OCI-LY3 (cell line): ENCODE data around the gene CRIM1.
"Not testable (repeated sequence)": the region's sequence is repeated elsewhere in the genome, so short reads cannot be mapped to it uniquely, and the experiment has no call there.

Source experiments
- H2AFZ ChIP-seq: fragments of 200-600, 300-600 bp; shearing (Covaris generic); 2 replicates; pipeline ENCODE4 v1.6.0; 2014; ENCODE audit warnings: antibody characterized with exemption, low read depth, low read length
- H3K27ac ChIP-seq: fragments of 200-600, 300-600 bp; sonication (generic); 2 replicates; pipeline ENCODE4 v1.5.1; 2014; ENCODE audit warnings: mild to moderate bottlenecking, low read length, moderate library complexity, mixed read lengths
- H3K27me3 ChIP-seq: fragments of 200-600, 300-600 bp; sonication (generic); 2 replicates; pipeline ENCODE4 v1.6.1; 2014; ENCODE audit warnings: low read depth, low read length, mixed read lengths
- H3K36me3 ChIP-seq: fragments of 200-600, 300-600 bp; sonication (generic); replicated peaks from 2 replicates; pipeline ENCODE3; 2014; ENCODE audit warnings: low read depth, low read length, mixed read lengths
- H3K4me1 ChIP-seq: fragments of 300-600, 200-600 bp; sonication (generic); 2 replicates; pipeline ENCODE4 v1.6.1; 2014; ENCODE audit warnings: low read length, mixed read lengths
- H3K4me2 ChIP-seq: fragments of 200-600, 300-600 bp; sonication (generic); 2 replicates; pipeline ENCODE4 v1.6.1; 2014; ENCODE audit warnings: low read length, mixed read lengths
- H3K4me3 ChIP-seq: fragments of 300-600, 200-600 bp; sonication (generic); 2 replicates; pipeline ENCODE4 v1.5.1; 2014; ENCODE audit warnings: antibody characterized with exemption, mild to moderate bottlenecking, low read length, moderate library complexity
- H3K79me2 ChIP-seq: fragments of 300-600, 200-600 bp; shearing (Covaris generic); 2 replicates; pipeline ENCODE4 v1.6.1; 2014; ENCODE audit warnings: mild to moderate bottlenecking, low read length, mixed read lengths
- H3K9ac ChIP-seq: fragments of 300-600, 200-600 bp; shearing (Covaris generic); 2 replicates; pipeline ENCODE4 v1.6.0; 2014; ENCODE audit warnings: mild to moderate bottlenecking, low read length, moderate library complexity
- H3K9me3 ChIP-seq: fragments of 200-600, 300-600 bp; shearing (Covaris generic); 2 replicates; pipeline ENCODE4 v1.6.1; 2014; ENCODE audit warnings: low read length, mixed read lengths; ENCODE audit not compliant: insufficient read depth
- H4K20me1 ChIP-seq: fragments of 200-600, 300-600 bp; sonication (generic); 2 replicates; pipeline ENCODE4 v1.6.1; 2016; ENCODE audit warnings: low read length, mixed read lengths; ENCODE audit not compliant: insufficient read depth
- CTCF ChIP-seq: fragments of 200-600, 300-600 bp; sonication (generic); IDR thresholded peaks from 2 replicates; pipeline ENCODE4 v1.5.1; 2014; ENCODE audit warnings: antibody characterized with exemption, low read length, low read depth
- EZH2phosphoT487 ChIP-seq: fragments of 200-600 bp; shearing (Covaris generic); IDR thresholded peaks from 2 replicates; pipeline ENCODE4 v1.6.1; 2018; ENCODE audit warnings: antibody characterized with exemption, mixed run types, low read depth

CRIM1 gene

GRCh38 chr2:36362291-36362690 is 6.7 kb downstream of the CRIM1 start:
- Histone ChIP-seq H3K9me3 (no peaks in the 10 kb centered on the region), H3K79me2 (no peaks in the 10 kb centered on the region), H3K4me3 (no peak overlapping the region), H4K20me1 (no peaks in the 10 kb centered on the region), H3K4me2 (no peak overlapping the region), H3K27ac (no peak overlapping the region), H3K4me1 (no peaks in the 10 kb centered on the region), H3K36me3 (no peaks in the 10 kb centered on the region), H2AFZ (no peak overlapping the region), H3K27me3 (peaks cover 22% of the 10 kb centered on the region), H3K9ac (no peak overlapping the region)
- TF ChIP-seq CTCF (no peak), EZH2phosphoT487 (no peak)

- H3K79me2 ChIP-seq, H3K27ac ChIP-seq, H4K20me1 ChIP-seq, H3K4me2 ChIP-seq, H3K4me3 ChIP-seq, H3K4me1 ChIP-seq, H3K9ac ChIP-seq, H3K9me3 ChIP-seq, H2AFZ ChIP-seq, H3K36me3 ChIP-seq: not testable (repeated sequence)
- peaks cover 18% of the 10 kb centered on the region for H3K27me3 ChIP-seq
These were observed 7.5 kb downstream of the CRIM1 start for GRCh38 chr2:36363085-36363484.

- Histone ChIP-seq H2AFZ (no peak overlapping the region), H3K36me3 (no peaks in the 10 kb centered on the region), H3K4me2 (no peak overlapping the region), H4K20me1 (no peaks in the 10 kb centered on the region), H3K27me3 (peaks cover 9% of the 10 kb centered on the region; the same call in 1 of the 2 replicates), H3K9me3 (no peaks in the 10 kb centered on the region), H3K27ac (no peak overlapping the region), H3K9ac (no peak overlapping the region), H3K4me1 (no peaks in the 10 kb centered on the region), H3K79me2 (no peaks in the 10 kb centered on the region), H3K4me3 (no peak overlapping the region)
- TF ChIP-seq EZH2phosphoT487 (no peak), CTCF (no peak)
These were observed 11.0 kb downstream of the CRIM1 start for GRCh38 chr2:36366491-36367120.

- Histone ChIP-seq H4K20me1 (no peaks in the 10 kb centered on the region), H3K9ac (no peak overlapping the region), H3K27me3 (peaks cover 7% of the 10 kb centered on the region; the same call in 1 of the 2 replicates), H3K36me3 (no peaks in the 10 kb centered on the region), H3K9me3 (no peaks in the 10 kb centered on the region), H3K4me1 (no peaks in the 10 kb centered on the region), H3K79me2 (no peaks in the 10 kb centered on the region), H3K27ac (no peak overlapping the region), H2AFZ (no peak overlapping the region), H3K4me2 (no peak overlapping the region), H3K4me3 (no peak overlapping the region)
- TF ChIP-seq EZH2phosphoT487: no peak
- no peak for TF ChIP-seq CTCF
These were observed 11.9 kb downstream of the CRIM1 start for GRCh38 chr2:36367486-36367885.
